Measurements from ENCODE around the gene ADRA1B.
"Not testable (repeated sequence)": the region's sequence is repeated elsewhere in the genome, so short reads cannot be mapped to it uniquely, and the experiment has no call there.

The ADRA1B gene

DNA sequence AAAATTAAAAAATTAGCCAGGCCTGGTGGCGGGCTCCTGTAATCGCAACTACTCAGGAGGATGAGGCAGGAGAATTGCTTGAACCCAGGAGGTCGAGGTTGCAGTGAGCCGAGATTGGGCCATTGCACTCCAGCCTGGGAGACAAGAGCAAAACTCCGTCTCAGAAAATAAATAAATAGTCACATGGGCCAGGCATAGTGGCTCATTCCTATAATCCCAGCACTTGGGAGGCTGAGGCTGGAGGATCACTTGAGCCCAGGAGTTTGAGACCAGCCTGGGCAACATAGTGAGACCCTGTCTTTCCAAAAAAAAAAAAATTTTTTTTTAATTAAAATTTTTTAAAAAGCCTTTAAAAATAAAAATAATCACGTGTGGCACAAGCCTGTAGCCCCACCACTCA, 97.9 kb downstream of the ADRA1B start:
- DNase-seq (ENCODE audit: low read depth, low spot score) = not testable (repeated sequence)

DNA sequence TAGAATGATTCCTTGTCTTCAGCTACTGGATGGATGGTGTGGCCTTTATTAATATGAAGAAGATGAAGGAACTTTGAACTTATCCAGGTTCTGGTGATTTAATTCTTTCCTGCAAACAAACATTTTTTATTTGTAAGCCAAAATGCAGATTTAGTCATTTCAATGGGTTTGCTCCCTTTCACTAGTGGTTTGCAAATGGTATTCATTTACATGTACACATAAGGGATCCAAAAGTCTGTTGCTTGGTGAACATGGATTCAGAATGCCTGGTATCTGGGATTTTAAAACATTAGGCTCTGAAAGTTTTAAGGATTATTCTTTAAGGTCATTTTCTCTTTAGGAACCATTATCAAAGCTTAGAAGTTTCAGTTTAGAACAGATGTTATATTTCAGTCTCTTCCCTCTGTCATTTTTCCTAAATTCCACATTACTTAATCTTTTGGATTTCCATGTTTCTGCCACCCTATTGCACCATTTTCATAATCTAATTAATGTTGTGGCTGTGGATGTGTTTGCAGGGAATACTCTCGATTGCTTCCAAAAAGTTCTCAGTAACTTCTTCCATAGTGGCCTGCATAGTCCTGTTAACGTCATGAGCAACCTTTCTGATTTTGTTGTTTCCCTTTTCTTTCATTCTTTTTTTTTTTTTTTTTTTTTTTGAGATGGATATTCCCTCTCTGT, 102.8 kb downstream of the ADRA1B start:
- DNase-seq (ENCODE audit: low read depth, low spot score) = no peak

DNA sequence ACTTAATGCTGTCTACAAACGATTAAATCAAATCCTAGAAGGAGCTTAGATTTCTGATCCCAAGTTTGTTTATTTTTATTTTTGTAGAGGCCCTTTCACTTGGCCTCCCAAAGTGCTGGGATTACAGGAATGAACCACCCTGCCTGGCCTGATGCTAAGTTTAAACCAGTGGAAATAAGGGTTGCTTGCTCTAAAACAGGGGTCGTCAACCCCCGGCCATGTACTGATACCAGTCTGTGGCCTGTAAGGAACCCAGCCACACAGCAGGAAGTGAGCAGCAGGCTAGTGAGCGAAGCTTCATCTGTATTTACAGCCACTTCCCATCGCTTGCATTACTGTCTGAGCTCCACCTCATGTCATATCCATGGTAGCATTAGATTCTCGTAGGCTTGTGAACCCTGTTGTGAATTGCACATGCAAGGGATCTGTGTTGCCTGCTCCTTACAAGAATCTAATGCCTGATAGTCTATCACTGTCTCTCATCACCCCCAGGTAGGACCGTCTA, 104.0 kb downstream of the ADRA1B start:
- DNase-seq (ENCODE audit: low read depth, low spot score) = no peak

DNA sequence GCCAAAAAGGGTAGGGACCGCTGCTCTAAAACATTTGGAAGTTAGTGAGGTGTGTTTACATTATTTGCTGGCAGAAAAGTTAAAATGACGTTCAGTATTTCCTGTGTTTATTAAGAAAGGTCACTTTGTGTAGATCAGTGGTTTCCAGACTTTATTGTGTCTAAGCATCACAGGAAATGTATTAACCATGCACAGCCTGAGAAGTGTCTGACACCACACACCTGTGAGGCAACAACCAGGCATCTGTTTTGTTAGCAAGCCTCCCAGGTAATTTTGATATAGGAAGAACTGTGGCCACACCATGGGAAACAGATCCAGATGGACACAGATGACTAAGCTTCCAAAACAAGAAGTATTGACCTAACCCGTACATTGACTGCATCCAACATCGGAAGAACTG, 104.7 kb downstream of the ADRA1B start:
- DNase-seq (ENCODE audit: low read depth, low spot score) = no peak

DNA sequence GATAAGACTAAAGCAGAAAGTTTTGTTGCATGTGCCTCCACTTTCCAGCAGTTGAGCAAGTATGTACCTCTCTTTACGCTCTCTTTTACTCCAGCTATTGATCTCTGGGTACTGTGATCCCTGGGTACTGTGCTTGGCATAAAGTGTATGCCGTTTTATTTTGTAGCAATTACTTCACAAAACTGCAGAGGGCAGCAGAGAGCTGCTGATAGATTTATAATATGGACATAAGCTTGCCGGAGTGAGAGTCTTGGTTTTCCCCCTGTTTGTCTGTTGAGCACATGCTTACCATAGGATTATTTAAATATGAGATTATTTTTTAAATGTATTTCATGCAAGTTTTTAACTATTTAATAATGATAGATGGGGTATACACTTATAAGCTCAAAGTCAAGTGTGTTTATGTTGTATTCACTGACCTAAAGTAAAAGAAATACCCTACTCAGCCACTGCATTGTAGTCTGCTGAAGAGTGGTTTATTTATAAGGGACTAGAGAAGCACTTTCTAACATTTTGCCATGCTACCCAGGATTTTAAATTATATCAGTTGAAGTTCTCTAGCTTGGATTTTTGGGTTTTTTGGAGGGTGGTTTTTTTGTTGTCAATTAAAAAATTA, 105.7 kb downstream of the ADRA1B start:
- DNase-seq (ENCODE audit: low read depth, low spot score) = no peak
